ENCODE measurements around the gene PSG7.
"Not testable (repeated sequence)": the region's sequence is repeated elsewhere in the genome, so short reads cannot be mapped to it uniquely, and the experiment has no call there.

Gene PSG7

DNA sequence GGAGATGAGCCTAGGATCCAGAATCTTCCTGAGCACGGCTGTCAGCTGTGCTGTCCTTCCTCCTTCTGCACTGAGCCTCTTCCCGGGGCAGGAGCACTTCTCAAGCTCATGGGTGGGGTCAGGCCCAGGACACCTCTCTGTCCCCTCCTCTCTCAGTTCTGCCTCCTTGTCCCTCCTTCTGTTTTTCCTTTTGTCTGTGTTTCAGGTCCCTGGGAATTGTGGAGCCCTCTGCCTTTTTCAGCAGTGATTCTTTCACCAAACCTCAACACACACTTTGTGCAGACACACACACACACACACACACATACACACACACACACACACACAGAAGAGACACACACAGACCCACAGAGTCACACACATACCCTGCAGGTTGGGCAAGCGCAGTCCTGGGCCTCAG is at the start of gene PSG7:
PSG7 (minus strand) TSS at position 101 of the 400 bp plus-strand sequence. CDS start 131 bp downstream, outside the sequence.
- DNase-seq (ENCODE audit: low spot score): not testable (repeated sequence)

DNA sequence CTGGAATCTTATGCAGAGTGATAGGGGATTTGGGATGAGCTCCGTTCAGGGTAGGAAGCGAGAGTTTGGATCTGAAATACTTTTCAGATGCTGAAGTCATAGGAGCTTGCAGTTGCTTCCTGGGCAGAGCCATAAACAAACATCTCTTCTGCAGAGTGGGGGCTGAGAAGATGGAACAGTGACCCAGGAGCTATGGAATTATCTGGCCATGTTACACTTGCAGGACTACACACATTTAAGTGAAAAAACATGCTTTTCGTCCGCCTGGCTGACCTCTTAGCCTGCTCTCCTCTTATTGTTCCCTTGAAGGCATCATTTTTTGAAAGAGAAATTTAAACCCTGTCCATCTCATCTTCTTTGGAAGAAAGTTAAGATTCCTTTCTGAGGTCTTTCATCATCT is 48.6 kb upstream of the PSG7 start:
- no peak for DNase-seq (ENCODE audit: low spot score)

DNA sequence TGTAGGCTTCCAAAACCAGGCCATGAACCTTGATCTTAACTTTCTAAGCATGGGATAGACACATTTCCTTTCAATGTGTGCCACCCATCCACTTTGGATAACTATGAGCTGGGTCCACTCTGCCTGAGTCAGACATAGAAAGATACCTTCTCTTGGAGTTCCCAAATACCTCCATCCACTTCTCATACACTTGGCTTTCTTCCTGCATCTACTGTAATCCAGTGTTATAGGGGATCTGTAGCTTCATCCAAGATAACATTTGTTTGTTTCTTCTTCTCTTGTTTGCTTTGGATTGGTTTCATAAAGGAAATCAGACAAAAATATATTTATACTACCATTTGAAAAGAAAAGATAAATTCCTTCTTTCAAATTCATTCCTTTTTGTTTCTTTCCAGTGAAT is 45.1 kb upstream of the PSG7 start:
- not testable (repeated sequence) for DNase-seq (ENCODE audit: low spot score)

DNA sequence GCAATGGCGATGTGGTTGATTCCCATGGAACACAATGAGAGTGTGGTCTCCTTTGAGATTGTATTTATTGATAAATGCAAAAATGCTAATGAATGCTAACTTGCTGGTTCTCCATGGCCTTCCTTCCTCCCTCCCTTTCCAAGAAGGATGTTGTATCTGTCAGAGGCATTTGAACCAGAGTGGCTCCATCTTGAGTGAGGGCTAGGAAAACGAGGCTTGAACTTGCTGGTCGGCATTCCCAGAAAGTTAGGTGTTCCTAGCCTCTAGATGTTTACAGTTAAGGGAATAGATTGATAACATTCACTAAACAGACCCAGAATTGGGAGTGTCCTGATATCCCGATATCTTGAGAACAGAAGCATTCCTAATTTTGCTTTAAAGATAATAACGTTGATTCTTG is 34.4 kb upstream of the PSG7 start:
- not testable (repeated sequence) for DNase-seq (ENCODE audit: low spot score)

DNA sequence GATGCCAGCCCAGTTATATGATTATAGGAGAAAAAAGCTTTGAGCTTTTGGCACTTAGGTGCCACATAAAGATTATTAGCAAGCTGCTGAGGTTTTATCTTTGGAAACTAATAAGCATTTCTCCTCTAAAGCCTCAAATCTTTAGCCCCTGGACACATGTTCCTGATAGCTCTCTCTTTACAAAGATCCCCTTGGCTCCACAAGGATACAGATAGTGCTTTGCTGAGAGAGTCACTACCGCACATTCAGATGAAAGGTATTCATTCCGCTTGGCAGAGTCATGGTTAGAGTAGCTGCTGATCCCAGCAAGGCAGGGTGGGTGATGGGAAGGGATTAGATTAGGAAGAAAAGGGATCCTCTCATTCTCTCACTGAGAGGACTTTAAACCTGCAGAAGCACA is 28.2 kb upstream of the PSG7 start:
- DNase-seq (ENCODE audit: low spot score): peak; percentile 14

DNA sequence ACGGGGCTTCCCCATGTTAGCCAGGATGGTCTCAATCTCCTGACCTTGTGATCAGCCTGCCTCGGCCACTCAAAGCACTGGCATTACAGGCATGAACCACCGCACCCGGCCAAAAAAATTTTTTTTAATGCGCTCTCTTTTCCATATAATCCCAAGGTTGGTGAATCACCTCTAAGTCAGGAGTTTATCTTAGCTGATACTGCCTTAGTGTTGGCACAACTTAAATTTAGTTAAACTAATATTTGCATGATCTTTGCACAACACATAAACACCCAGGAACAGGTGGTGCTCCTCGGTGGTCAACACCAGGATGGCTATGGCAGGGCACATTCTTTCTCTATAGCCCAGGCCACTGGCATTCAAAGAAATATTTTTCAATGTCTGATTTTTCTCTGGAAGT is 24.1 kb upstream of the PSG7 start:
- DNase-seq (ENCODE audit: low spot score): no peak

DNA sequence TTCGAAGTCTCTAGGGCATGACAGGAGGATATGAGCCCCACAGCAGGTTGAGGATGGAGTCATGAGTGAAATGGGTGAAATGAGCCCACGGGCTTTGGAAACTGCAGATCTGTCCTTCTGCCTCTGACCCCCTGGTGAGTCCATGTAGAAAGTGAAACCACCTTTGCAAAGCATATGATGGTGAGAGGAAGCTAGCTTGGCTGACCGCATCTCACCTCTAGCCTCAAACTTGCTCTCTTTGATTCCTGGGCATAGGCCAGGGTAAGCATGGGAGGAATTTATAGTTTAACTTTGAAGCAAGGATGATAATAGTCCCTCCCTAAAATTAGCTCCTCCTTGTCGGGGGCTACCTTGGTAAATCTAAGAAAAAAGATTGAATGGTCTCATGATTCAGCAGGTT is 15.1 kb upstream of the PSG7 start:
- DNase-seq (ENCODE audit: low spot score): not testable (repeated sequence)

DNA sequence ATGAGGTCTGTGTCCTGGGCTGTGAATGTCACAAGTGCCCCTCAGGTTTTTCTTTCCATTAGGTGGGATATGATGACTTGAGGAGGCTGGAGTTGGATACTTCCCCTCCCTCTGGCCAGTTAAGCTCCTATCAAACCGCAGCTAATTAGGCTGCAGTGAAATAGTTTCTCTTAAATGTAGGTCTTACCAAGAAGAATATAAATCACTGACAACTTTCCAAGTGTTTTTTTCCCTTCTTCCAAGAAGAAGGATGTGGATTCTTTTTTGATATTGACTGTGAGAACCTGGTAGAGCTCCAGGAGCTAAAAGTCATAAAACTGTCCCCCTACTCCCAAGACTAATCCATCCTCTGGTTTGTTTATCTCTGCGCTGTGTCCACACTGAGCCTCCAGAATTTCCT is 14.5 kb upstream of the PSG7 start:
- DNase-seq (ENCODE audit: low spot score): not testable (repeated sequence)

DNA sequence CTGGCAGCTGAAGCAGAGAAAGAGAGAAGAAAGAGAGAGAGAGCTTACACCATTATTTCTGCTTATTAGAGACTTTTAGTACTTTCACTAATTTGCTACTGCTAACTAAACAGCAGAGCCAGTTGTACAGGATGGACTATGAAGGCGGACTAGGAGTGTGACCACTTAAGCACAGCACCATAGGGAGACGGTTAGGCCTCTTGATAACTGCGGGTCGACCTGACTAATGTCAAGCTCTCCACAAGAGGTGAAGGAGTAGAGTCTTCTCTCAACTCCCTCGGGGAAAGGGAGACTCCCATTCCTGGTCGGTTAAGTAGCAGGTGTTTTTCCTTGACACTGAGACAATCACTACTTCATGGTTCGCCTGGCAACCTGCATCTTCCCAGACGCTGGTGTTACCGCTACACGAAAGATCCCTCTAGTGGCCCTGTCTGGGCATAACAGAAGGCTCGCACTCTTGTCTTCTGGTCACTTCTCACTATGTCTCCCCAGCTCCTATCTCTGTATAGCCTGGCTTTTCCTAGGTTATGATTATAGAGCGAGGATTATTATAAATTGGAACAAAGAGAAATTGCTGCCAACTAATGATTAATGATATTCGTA is 5.3 kb upstream of the PSG7 start:
- DNase-seq (ENCODE audit: low spot score): peak; percentile 10

DNA sequence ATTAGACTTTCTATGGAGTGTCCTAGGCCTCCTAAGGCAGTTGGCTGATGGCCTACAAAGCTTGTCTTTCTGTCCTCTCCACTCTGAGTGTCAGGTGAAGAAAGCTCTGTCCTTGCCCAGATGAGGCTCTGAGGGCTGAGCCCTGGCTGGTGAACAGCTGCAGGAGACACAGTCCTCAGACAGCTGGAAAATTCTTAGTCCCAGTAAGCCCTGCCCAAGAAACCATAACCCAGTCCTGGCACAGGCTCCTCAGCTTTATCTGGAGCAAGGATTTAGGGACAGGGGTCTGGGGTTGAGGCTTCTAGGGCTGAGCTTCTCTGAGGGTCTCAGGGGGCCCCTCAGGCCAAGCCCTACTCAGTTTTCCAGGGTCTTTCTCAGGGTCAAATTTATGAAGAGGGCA is 2.3 kb downstream of the PSG7 start:
- not testable (repeated sequence) for DNase-seq (ENCODE audit: low spot score)

DNA sequence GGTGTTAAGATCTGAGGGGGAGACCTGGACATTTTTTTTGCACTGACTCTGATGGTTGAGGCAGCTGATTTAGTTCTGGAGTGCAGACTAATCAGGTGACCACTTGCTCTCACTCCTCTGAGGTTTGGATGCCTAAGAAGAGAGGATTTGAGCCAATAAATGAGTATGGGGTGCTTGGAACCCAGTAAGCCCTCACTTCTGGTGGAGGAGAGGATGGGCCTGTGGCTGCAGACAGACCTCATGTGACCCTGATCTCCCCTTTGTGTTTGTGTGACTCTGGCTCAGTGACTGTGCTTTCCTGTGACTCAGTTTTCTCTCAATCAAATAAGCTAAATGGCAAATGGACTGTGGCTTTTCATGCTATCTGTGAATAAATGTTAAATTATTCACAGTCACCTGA is 2.8 kb downstream of the PSG7 start:
- DNase-seq (ENCODE audit: low spot score): not testable (repeated sequence)

DNA sequence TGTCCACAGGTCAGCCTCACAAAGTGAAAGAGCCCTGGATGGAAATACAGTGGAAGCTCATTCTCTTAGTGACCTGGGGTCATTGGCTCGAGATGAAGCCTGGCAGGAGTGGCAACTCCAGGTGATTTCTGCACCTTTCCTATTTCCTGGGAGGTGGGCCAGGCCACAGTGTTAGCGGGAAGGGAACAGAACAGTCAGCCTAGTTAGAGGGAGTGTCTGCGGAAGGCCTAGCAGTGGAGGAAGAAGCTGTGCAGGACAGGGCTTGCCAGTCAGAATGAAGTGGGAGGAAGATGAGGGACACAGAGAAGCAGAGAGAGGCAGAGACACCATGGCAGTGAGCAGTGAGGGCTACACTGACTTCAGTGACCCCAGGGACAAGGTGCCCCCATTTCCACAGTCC is 3.6 kb downstream of the PSG7 start:
- DNase-seq (ENCODE audit: low spot score): not testable (repeated sequence)

DNA sequence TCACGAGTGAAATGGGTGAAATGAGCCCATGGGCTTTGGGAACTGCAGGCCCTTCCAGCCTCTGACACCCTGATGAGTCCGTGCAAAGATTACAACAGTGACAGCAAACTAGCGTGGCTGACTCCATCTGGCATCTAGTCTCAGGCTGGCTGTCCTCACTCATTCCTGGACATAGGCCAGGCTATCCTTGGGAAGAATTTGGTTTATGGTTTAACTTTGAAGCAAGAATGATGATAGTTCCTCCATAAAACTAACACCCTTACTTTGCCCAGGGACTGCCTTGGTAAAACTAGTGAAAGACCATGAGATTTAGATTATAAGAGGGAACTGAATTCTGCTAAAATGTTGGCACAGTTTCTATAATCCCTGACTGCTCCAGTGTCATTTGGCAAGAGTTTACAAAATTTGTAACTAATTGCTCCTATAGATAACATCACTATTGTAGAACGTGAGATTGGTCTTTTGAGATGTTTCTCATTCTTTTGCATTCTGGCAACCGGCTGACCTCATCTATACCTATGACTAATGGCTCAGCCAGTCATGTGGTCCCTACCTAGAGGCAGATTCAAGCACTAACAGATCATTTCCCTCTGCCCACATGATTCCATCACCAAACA is 4.4 kb downstream of the PSG7 start:
- DNase-seq (ENCODE audit: low spot score): not testable (repeated sequence)

DNA sequence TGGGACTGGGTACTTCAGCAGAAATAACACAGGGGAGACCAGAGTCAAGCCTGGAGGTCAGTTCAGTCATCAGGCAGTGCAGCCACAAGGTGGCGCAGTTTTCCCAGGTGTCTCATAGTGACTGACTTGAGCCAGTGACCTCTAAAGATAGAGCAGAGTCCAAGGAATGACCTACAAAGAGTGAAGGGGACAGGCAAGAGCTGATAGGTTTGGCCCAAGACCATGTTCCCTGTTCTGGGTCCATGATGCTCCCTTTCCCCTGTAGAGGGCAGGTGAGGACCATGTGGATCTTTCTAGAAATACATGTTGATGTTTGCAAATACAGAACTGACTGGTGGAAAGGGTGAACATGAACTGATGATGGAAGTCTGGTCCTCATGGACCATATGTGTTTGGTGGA is 6.8 kb downstream of the PSG7 start:
- DNase-seq (ENCODE audit: low spot score): not testable (repeated sequence)

DNA sequence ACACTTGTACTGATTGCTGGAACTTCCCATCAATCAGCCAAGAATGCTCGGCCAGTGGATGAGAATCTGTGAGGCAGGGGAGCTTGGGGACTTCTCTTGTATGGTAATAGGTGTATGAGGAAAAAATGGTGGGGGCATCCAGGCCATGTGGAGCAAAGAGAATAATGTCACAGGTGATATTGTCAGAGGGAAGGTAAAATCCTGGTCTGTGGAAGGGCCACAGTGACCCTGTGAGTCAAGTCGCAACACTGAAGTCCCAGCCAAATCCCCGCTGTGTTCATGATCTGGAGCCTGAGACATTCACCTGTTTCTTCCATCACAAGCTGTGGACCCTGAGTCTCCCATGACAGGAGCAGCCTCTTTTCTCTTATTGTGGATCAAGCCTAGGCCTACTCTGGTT is 8.1 kb downstream of the PSG7 start:
- DNase-seq (ENCODE audit: low spot score): no peak

DNA sequence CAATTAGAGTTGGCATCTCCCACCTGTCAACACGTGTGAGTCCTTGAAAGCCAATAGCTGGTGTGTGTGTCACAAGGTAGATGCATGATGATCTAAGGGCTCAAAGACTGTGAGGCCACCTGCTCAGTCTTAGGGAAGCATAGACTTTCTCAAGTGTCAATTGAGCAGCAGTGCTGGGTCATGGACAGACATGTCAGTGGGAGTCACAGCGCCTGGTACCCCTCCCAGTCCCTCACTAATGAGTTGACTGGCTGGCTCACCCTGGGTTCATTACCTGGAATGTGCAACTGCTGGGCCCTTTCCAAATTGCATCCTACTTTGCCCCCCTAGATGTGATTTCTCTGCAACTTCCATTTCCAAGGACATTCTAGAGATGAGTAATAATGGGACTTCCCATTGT is 10.2 kb downstream of the PSG7 start:
- DNase-seq (ENCODE audit: low spot score): no peak

DNA sequence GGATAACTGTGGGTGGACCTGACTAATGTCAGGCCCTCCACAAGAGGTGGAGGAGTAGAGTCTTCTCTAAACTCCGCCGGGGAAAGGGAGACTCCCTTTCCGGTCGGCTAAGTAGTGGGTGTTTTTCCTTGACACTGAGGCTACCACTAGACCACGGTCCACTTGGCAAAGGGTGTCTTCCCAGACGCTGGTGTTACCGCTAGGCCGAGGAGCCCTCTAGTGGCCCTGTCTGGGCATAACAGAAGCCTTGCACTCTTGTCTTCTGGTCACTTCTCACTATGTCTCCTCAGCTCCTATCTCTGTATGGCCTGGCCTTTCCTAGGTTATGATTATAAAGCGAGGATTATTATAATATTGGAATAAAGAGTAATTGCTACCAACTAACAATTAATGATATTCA is 13.9 kb downstream of the PSG7 start:
- peak; percentile 3 for DNase-seq (ENCODE audit: low spot score)

DNA sequence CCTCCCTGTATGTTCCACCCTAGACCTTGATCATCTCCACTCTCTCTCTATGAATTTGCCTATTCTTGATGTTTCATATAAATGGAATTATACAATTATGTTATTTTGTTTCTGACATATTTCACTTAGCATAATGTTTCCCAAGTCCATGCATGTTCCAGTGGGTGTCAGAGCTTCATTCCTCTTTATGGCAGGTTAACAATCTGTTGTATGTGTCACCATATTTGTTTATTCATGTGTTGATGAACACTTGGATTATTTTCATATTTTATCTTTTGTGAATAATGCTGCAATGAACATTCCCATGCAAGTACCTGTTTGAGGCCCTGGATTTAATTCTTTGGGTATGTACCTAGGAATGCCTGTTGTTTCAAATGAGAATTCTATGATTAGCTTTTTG is 16.0 kb downstream of the PSG7 start:
- DNase-seq (ENCODE audit: low spot score): not testable (repeated sequence)

DNA sequence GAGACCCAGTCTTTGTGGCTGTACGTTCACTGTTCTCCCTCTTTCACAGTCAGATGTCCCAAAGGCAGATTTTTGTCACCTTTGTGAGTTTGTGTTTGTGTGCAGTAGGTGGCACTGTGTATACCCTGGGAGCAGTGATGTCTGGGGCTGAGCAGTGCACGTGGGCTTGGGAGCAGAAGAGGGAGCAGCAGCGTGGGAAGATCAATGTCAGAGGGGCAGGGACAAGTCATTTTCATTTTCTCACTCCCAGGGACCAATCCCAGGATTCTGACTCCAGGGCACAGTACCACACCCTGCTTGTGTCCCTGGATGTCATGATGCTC is 17.3 kb downstream of the PSG7 start:
- no peak for DNase-seq (ENCODE audit: low spot score)

DNA sequence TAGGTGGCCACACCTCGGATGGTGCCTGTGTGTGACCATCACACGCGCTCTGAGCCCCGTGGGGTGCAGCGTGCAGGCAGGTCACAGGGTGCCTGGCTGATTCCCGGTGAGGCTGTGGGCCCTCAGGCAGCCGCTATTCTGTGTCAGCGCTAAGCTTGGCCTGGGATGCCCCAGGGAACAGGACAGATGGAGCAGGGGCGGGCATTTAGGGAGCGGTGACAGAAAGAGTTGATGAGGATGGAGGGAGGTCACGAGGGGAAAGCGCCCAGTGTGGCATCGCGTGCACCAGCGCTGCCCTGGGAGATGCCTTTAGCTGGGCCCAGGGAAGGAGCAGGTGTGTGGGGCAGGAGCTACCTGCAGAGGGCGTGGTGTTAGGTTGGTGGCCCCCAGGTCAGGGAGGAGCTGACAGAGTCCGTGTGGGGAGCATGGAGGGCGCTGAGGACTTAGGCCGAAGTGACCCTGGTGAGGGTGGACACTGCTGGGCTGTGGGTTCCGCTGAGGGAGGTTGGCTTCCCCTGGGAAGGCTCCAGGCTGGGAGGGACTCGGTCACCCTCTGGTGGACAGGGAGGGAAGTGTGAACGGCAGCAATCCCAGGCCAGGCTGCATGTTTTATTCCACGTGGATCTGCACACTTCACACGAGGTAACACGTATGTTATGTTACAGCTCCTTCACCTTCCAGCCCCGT is 17.8 kb downstream of the PSG7 start:
- not testable (repeated sequence) for DNase-seq (ENCODE audit: low spot score)

DNA sequence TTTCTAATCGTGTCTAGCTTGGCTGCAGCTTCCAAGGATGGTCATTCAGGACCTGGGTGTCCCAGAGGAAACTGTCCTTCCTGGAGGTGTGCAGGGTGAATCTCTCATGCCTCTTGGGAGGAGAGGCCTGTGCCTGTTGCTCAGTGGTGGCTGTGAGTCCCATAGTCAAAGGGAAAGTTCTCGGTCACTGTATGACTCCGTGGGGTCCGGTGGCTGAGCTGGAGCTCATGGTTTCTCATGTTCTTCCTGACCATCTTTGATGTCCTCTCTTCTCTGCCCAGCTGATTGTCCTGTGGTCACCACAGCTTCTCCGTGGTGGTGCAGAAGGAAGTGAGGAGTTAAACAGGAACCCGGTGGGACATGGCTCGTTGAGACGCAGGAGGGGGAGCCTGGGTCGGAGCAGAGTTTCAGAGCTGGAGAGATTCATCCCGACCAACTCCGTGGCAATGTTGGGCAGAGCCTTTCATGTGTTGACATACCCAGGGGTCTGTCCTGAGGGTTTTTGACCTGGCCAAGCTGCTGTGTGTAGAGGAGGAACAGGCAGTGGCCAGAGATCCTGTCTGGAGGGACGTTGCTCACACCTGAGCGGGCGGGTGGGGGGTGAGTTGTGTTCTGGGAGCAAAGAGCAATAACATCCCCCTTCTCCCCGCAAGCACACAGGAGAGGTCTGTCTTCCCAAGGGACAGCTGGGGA is 18.5 kb downstream of the PSG7 start:
- not testable (repeated sequence) for DNase-seq (ENCODE audit: low spot score)

DNA sequence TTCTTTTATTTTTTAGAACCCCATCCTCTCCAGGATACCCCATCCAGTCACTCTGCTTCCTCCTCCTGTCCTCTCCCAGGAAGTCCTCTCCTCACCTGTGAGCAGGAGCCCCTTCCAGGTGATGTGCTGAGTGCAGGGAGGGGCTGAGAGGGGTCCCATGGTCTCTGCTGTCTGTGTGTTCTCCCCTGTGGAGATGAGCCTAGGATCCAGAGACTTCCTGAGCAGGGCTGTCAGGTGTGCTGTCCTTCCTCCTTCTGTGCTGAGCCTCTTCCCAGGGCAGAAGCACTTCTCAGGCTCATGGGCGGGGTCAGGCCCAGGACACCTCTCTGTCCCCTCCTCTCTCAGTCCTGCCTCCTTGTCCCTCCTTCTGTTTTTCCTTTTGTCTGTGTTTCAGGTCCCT is 19.4 kb downstream of the PSG7 start, which contains the start of gene PSG6:
PSG6 (minus strand) TSS at position 261 of the 400 bp plus-strand sequence; CDS start at position 159, 102 bp downstream.
- DNase-seq (ENCODE audit: low spot score): not testable (repeated sequence)

DNA sequence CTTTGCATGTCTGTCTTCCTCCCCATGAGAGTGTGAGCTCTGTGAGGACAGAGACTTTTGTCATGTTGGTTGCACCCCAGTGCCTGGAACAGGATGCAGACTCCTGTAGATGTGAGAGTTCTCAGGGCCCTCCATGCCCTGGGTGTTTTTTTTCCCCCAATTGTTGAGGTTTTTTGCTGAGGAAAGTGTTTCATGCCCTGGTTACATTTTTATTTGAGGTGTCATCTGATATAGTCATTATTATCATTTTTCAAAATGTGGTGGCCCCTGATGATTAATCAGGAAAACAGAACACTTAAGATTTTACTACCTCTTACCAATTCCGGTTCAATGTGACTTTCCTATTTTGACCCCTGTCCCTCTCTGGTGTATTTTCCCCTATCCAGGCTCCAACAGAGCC is 20.1 kb downstream of the PSG7 start:
- not testable (repeated sequence) for DNase-seq (ENCODE audit: low spot score)

Data from COLO829 (cell line).